DMS79 (cell line): ENCODE data around the gene ST3GAL4.
A peak's percentile ranks its signal among the peaks of the same experiment; 100 is the strongest.

Experiments used
- DNase-seq: peaks from one replicate; lab custom pipeline; 2025; lab: John Stamatoyannopoulos, UW

Gene ST3GAL4

DNA sequence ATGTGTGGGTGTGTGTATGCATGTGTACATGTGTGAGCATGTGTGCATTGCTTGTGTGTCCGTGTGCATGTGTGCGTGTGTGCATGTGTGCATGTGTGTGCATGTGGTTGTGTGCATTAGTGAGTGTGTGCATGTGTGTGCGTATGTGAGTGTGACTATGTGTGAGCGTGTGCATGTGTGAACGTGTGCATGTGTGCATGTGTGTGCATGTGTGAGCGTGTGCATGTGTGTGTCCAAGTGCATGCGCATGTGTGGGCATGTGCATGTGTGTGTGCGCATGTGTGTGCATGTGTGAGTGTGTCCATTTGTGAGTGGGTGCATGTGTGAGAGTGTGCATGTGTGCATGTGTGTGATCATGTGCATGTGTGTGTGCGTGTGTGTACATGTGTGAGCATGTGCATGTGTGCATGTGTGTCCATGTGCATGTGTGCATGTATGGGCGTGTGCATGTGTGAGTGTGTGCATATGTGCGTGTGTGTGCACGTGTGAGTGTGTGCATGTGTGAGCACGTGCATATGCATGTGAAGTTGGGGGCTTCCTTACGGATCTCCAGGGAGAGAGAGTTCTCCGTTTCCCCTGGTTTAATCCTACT, 95.8 kb downstream of the ST3GAL4 start:
- no peak for DNase-seq

DNA sequence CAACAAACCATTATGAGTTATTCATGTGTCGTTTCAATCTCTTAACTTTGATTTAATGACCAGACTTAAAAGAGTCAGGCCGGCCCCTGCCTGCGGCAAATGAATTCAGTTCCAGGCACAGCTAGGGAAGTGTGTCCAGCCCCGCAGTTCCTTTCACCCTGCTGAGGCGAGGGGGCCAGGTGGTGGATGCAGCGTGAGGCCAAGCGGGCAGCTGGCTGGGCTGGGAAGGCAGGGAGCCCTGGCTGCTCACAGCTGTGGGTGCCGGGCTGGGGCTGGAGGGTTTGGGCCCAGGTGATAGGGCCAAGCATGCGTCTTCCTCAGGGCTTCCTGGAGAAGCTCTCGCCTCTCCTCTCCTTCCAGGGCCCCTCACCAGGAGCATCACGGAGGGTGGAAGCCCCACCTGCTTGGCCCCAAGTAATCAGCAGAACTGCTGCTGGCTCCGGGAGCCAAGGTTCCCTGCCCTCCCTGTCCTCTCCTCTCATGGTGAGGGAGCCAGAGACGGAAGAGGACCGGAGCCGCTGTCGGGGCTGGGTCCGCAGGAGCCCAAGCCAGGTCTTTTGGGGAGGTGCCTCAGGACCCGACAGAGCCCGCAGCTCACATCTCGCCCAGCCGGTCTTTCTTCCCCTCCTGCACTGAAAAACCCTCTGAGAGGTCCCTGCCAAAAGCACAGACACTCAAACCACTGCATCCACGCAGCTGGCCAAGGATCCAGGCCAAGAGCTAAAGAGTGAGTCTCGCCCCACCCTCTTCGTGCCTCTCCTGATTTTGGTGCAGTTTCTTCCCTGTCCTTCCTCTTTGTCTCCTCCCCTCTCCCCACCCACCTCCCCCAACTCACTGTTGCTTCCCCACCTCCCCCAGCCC, 97.0 kb downstream of the ST3GAL4 start:
- peak; percentile 70 for DNase-seq

DNA sequence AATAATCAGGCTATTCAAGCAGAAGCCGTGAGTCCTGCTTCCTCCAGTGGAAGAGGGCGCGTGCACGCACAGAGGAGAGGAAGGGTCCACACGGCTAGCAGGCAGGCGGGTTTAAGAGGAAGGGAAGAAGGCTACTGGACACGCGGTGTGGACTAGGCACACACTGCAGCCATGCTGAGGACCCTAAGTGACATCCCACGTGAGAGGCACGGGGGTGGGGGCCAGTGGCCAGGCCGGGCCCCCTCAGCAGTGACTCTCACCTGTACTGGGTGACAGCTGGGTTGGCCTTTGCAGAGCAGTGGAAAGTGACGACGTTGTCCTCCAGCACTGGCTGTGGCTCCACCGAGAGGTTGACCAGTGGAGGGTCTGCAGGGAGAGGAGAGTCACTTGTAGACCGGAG, 100.6 kb downstream of the ST3GAL4 start:
- DNase-seq: no peak

DNA sequence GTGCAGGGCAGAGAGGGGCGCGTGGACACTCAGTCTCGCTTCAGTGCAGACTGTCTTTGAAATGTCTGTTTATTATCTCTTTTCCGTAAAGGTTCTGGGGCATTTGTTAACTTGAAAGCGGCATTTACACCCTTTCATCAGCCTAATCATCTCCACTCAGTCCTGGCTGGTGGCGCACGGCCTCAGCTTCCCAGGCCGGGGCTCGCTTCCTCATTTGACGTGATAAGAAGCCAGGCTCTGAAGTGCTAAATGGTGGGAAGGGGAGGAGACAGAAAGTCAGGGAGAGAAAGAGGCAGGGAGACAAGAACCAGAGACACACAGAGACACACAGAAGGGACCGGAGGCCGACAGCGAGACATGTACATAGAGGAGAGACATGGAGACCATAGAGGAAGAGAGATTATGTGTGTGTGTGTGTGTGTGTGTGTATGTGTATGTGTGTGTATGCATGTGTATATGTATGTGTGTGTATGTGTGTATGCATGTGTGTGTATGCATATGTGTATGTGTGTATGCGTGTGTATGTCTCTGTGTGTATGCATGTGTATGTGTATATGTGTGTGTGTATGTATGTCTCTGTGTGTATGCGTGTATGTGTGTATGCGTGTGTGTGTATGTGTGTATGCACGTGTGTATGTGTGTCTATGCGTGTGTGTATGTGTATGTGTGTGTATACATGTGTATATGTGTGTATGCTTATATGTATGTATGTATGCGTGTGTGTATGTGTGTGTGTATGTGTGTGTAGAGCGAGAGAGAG, 101.5 kb downstream of the ST3GAL4 start:
- DNase-seq: no peak

DNA sequence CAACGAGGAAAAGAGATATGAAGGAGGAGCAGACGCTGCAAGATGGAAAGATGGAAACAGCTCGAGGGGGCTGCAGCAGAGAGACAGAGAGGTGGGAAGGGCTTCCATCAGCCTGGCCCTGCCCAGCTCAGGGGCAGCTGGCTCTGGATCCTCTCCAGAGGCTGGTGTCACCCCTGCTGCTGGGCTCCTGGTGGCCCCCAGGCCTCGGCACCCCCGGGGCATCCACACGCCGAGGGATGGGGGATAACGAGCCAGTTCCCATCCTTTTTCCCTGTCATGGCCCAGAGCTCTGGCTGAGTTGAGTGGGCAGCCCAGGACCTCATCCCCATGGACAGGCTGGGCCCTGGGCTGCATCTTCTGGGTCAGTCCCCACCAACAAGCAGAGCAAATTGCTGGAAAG, 102.3 kb downstream of the ST3GAL4 start:
- DNase-seq: no peak

DNA sequence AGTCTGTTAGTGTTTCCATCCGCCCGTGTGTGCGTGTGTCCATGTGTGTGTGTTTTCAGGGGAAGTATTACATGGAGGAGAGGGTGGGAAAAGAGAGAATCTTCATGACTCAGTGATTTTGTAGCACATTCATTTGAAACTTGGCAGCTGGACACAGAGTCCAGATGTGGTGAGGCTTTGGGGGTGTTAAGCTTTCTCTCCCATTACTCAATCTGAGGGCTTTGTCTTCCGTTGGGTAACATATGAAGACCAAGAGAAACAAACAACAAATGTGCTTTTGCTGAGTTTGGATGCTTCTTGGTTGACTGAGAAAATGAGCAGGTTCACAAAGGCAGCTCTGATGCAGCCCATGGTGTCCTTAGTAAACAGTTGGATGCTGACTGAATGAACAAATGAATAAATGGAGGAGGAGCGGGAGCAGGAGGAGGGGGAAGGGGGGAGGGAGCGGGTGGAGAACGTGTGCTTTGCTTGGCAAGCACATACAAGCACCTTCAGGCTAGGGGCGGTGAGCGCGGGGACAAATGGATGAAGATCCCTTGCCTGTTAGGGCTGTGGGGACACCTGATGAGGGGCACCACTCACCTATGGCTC, 104.3 kb downstream of the ST3GAL4 start:
- DNase-seq: no peak

DNA sequence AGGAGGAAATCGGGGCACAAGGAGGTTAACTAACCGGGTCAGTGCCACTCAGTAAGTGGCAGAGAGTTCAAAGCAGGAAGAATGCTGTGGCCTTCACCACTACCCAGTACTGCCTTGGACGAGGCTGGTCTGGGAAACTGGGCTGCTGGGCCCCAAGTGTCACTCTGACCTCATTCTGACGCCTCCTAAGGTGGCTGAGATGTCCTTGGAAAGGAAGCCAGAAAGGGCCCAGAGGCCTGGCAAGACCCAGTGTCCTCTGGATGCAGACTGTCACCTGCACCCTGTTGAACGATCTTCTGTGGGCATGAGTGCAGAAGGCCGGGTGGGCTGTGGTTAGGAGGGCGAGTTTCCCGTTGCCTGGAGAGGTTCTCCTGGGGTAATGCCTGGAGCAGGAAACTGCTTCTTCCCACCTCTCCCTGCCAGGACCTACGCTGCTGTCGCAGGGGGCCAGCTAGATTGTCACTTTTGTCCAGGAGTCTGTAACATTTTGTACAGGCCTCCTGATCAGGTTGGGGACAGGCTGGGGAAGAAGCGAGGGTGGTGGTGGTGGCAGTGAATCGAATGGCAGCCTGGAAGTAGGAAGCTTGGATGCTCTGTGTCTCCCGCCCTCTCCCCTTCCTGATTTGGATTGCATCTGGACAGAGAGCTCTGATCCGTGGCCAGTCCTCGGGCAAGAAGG, 105.1 kb downstream of the ST3GAL4 start:
- no peak for DNase-seq

DNA sequence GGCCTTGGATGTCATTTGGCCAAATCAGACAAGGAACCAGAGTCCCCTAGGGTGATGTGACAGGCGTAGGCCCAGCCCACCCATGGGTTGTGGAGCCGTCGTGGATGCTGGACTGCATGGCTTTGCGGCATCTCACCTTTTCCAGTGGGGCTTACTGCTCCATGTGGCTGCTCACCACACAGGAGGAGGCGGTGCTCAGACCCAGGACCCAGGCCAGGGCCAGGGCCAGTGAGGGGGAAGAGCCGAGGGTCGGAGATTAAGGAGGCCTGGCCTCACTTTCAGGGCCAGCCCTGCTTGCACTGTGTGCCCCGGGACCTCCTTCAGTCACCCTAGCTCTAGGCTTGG, 105.6 kb downstream of the ST3GAL4 start:
- no peak for DNase-seq

DNA sequence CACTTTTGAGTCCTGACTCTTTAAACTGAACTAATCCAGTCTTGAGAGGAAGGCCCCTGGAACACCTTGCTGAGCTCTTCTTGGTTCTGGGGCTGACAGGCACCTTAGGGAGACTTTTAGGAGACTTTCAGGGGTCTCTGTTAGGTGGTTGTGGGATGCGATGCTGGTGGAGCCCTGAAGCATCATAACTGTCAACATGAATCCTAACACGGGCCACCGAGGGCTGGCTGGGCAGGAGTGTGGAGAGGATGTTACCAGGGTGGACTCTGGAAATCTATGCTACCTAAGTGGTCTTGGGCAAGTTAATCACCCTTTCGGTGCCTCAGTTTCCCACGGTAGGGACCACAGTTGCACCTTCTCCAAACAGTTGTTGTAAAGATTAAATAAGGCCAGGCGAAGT, 106.5 kb downstream of the ST3GAL4 start:
- DNase-seq: no peak

DNA sequence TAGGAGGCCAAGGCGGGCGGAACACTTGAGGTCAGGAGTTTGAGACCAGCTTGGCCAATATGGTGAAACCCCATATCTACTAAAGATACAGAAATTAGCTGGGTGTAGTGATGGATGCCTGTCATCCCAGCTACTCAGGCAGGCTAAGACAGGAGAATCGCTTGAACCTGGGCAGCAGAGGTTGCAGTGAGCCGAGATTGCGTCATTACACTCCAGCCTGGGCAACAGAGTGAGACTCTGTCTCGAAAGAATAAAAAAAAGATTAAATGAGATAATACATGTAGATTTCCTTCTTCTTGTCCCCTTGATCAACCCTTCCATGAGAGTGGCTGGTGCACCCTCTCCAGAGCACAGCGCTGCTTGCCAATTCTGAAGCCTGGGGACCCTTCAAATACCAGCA, 106.9 kb downstream of the ST3GAL4 start:
- no peak for DNase-seq
